ENCODE data around the gene PDE1C.

- TF ChIP-seq, protein P1, sequence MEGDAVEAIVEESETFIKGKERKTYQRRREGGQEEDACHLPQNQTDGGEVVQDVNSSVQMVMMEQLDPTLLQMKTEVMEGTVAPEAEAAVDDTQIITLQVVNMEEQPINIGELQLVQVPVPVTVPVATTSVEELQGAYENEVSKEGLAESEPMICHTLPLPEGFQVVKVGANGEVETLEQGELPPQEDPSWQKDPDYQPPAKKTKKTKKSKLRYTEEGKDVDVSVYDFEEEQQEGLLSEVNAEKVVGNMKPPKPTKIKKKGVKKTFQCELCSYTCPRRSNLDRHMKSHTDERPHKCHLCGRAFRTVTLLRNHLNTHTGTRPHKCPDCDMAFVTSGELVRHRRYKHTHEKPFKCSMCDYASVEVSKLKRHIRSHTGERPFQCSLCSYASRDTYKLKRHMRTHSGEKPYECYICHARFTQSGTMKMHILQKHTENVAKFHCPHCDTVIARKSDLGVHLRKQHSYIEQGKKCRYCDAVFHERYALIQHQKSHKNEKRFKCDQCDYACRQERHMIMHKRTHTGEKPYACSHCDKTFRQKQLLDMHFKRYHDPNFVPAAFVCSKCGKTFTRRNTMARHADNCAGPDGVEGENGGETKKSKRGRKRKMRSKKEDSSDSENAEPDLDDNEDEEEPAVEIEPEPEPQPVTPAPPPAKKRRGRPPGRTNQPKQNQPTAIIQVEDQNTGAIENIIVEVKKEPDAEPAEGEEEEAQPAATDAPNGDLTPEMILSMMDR (conservative IDR thresholded peaks at IDR 0.05; ENCODE audit: low read length), result no peak
- TF ChIP-seq EZH2phosphoT487 (IDR thresholded peaks at IDR 0.05; ENCODE audit: borderline replicate concordance, low read depth, low read length), result no peak
These were observed 27.3 kb downstream of the PDE1C start for GRCh38 chr7:32042900-32043299.
